NT2/D1 (cell line): ENCODE data around the gene SSR2.

Source experiments
- SUZ12 ChIP-seq: IDR thresholded peaks from 2 replicates; pipeline ENCODE4 v1.6.1; 2011; ENCODE audit not compliant: insufficient read length, insufficient read depth; ENCODE audit errors: extremely low read depth
- YY1 ChIP-seq: IDR thresholded peaks from 2 replicates; pipeline ENCODE4 v1.6.1; 2011; ENCODE audit not compliant: insufficient read length, insufficient read depth
- ZNF274 ChIP-seq: IDR thresholded peaks from 2 replicates; pipeline ENCODE4 v1.6.1; 2011; ENCODE audit warnings: mild to moderate bottlenecking, low read depth, low read length

DNA sequence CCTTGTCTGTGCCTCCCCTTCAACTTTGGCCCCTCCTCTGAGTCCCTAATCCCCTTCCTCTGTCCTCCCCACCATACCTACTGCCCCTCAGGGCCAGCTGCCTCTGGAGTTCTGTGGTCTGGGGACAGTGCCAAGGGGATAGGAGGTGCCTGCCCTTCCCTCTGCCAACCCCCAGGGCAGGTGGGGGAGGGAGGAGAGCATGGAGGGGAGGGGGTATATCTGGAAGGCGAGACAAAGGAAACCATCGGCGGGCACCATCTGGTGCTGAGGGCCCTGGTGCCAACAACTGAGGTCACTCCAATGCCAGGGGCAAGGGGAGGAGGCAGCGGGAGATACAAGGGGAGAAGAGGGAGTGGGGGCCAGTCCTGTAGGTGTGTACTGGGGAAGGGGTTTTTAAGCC lies 49.8 kb upstream of the SSR2 start:
- TF ChIP-seq YY1 (no peak), SUZ12 (no peak), ZNF274 (no peak)
